ENCODE data around the gene CLEC18C. TPM values are rescaled to one million over a fixed set of nuclear protein-coding genes. Genes with fewer than 3 reads are reported as not detected.
"Not testable (repeated sequence)": the region's sequence is repeated elsewhere in the genome, so short reads cannot be mapped to it uniquely, and the experiment has no call there.

CLEC18C gene
- 0.16 TPM for total RNA-seq

DNA sequence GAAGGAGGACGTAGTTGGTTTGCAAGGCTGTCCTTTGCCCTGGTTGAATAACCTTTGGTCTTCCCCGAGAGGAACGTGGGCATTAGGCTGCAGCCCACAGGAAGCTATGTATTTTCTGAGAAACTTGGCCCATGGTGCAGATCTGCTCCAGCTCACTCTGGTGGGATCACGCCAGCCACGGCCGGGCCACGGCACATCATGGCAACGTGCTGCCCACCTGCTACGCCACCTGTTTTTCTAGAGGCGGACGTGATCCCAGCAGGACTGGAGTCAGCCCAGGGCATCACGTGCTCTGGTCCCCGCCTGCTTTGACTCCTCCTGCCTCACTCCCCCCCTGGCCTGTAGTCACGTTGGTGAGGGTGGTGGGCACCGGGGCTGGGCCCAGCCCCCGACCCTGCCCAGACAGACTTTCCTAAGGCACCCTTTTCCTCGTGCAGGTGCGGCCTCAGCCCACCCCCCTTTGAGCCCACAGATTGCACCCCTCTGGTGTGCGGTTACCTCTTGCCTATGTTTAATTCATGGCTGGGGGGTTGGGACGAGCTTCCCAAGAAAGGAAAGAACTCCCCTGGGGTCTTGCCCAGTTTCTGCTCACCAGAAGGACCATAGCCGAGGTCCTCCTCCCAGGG, at the start of gene CLEC18C:
CLEC18C (plus strand) TSS at position 576 of the 626 bp plus-strand sequence. CDS start 492 bp downstream, outside the sequence.
- DNase-seq: not testable (repeated sequence)

DNA sequence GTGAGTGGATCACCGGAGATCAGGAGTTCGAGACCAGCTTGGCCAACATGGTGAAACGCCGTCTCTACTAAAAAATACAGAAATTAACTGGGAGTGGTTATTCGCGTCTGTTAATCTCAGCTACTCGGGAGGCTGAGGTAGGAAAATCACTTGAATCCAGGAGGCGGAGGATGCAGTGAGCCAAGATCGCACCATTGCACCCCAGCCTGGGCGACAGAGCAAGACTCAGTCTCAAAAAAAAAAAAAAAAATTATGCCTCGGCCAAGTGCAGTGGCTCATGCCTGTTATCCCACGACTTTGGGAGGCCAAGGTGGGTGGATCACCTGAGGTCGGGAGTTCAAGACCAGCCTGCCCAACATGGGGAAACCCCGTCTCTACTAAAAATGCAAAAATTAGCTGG, 49.8 kb upstream of the CLEC18C start:
- not testable (repeated sequence) for DNase-seq

DNA sequence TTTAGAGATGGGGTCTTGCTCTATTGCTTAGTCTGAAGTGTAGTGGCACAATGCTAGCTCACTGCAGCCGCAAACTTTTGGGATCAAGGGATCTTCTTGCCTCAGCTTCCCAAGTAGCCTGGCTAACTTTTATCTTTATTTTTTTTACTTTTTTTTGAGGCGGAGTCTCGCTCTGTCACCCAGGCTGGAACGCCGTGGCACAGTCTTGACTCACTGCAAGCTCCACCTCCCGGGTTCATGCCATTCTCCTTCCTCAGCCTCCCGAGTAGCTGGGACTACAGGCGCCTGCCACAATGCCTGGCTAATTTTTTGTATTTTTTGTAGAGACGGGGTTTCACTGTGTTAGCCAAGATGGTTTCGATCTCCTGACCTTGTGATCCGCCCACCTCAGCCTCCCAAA, 47.4 kb upstream of the CLEC18C start:
- DNase-seq: not testable (repeated sequence)

DNA sequence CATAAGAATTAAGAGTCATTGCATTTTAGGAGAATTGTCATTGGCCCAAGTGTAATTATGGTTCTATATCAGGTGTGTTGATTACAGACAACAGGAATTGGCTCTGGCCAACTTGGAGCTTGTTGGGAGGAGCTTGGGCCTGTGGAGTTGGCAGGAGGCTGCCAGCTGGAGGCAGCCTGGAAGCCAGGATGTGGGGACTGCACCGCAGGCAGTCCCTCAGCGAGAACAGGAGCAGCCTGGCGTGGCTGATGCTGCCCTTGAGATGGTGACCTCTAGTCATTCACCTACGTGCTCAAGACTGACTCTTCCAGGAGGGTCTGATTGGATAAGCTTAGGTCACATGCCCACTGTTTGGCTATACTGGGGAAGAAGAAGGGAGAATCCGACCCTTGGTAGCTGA, 45.9 kb upstream of the CLEC18C start:
- not testable (repeated sequence) for DNase-seq

DNA sequence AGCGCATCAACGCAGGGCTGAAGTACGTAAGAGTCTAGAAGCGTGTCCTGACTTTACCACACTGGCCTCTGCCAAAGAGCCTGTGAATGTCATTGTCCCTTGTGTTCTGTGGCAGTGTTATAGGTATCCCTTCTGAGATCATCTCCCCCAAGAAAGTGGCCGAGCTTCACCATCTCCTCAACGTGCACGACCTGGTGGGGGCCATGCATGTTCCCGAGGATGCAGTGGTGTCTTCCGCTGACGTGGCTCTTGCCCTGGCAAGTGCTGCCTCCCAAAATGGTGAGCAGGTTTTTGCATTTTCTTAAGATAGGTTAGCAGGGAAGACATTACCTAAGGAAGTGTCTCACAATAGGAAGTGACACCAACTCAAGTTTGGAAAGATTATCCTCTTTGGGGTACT, 44.7 kb upstream of the CLEC18C start:
- DNase-seq: not testable (repeated sequence)

DNA sequence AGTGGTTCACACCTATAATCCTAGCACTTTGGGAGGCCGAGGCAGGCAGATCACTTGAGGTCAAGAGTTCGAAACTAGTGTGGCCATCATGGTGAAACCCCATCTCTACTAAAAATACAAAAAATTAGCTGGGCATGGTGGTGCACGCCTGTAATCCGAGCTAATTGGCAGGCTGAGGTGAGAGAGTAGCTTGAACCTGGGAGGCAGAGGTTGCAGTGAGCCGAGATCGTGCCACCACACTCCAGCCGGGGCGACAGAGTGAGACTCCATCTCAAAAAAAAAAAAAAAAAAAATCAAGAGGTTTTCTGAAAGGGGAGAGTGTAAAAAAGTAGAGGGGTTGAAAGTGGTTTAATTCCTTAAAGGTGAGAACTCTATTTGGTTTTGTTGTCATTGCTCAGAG, 37.8 kb upstream of the CLEC18C start:
- not testable (repeated sequence) for DNase-seq

DNA sequence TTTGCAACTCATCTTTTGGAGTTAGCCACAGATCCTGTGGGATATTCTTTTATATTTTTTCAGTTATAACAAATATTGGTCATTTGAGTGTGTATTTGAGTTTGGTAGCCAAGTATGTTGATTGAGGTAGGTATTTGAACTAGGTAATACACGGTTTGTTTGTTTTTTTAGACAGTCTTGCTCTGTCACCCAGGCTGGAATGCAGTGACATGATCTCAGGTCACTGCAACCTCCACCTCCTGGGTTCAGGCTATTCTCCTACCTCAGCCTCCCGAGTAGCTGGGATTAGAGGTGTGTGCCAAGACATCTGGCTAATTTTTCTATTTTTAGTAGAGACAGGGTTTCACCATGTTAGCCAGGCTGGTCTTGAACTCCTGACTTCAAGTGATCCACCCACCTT, 37.0 kb upstream of the CLEC18C start:
- DNase-seq: not testable (repeated sequence)

DNA sequence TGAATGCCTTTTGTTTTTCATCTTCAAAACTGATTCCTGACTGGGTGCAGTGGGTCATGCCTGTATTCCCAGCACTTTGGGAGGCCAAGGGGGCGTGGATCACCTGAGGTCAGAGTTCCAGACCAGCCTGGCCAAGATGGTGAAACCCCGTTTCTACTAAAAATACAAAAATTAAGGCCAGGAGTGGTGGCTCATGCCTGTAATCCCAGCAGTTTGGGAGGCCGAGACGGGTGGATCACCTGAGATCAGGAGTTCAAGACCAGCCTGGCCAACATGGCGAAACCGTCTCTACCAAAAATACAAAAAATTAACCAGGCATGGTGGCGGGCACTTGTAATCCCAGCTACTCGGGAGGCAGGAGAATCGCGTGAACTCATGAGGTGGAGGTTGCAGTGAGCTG, 30.8 kb upstream of the CLEC18C start:
- not testable (repeated sequence) for DNase-seq

DNA sequence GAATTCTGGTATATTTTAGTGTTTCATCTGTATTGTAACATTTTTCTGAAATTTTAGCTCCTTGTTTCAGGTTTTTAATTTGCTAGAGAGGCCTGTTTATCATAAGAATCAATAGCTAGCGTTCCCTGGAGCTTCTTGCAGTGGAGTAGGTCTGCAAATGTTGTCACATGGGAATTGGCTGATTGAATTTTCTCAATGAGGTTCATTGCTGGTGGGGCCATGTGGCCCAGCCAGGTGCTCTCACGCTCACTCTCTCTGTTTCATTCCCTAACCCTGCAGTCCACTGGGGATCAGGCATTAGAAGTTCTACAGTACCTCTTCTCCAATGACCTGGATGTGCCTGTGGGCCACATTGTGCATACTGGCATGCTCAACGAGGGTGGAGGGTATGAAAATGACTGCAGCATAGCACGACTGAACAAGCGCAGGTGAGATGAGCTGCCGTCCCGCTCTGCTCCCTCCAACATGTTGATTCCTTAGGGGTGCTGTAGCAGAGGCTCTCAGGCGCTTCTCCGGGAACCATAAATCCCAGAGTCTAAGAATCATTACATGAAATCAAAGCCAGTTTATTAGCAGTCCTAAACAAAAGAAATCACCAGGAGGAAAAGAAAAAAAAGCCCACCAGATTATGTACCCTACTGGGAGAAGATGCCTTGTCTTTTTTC, 30.2 kb upstream of the CLEC18C start:
- DNase-seq: not testable (repeated sequence)

DNA sequence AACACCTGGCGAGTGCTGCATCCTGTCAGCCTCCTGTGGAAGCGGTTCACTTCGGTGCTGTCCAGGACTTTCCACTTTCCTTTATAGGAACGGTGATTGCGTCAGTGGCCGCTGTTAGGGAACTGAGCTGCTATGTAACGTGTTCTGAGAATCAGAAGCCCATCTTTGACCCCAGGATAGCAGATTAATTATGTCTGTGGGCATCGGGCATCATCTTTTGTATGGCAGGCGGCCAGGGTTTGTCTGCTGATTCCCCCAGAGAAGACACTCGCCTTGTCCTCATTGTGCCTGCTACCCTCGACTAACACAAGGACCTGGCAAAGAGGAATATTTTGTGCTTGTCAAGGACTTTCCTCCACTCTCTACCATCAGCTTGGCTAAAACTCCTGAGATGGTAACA, 25.7 kb upstream of the CLEC18C start:
- not testable (repeated sequence) for DNase-seq

DNA sequence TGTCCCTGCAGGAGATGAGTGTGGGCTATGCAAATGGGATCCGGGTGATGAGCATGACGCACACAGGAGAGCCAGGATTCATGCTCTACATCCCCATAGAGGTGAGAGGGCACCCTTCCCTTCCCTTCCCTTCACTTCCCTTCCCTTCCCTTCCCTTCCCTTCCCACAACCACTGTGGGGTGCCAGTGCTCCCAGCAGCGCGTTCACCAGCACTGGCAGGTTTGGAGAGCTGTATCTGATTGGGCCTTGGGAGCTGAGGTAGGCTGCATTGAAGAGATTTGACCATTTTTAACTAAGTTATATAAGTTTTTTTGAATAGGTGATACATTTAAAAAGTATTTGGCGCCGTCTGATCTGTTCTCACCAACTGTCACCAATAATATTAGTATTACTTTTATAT, 25.1 kb upstream of the CLEC18C start:
- not testable (repeated sequence) for DNase-seq

DNA sequence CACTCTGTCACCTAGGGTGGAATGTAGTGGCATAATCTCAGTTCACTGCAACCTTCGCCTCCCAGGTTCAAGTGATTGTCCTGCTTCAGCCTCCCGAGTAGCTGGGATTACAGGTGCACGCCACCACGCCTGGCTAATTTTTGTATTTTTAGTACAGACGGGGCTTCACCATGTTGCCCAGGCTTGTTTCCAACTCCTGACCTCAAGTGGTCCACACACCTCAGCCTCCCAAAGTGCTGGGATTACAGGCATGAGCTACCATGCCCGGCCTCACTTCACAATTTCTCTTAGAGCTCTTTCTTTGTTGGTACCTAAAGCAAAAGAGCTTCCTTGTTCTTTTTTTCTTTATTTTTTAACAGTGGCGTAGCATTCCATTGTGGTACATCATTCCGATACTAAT, 24.3 kb upstream of the CLEC18C start:
- not testable (repeated sequence) for DNase-seq

DNA sequence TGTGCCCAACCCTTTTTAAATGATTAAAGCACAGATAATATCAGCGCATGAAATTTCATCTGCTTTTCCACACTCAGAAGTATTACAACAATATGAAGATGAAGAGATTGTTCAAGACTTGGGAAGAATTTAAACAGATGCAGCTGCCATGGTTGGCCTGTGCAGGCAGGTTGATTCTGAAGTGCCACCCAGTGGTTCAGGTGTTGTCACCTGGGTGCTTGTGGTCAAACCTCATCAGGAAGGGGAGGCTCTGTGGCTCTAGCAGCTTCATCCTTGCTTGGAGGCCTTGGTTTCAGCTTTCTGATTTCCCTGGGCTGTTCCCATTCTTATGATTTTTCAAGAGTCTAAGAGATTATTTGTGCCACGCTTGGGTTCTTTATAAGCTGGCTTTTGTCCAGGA, 22.2 kb upstream of the CLEC18C start:
- DNase-seq: no peak

DNA sequence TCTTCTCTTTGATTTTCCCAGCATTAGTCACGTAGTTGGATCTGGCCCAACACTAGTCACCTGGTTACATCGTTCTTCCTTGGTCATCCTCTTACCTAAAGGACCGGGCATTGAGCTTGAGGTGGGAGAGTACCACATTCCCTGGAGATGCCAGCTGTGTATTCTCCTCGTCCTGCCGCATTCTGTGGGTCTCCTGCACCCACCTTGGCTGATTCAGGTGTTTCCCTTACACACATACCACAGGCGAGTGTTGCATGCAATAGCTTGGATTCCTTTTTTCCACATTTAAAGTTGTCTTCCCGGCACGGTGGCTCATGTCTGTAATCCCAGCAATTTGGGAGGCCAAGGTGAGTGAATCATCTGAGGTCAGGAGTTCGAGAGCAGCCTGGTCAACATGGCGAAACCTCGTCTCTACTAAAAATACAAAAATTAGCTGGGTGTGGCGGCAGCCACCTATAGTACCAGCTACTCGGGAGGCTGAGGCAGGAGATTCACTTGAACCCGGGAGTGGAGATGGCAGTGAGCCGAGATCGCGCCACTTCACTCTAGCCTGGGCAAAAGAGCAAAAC, 21.6 kb upstream of the CLEC18C start:
- DNase-seq: no peak

DNA sequence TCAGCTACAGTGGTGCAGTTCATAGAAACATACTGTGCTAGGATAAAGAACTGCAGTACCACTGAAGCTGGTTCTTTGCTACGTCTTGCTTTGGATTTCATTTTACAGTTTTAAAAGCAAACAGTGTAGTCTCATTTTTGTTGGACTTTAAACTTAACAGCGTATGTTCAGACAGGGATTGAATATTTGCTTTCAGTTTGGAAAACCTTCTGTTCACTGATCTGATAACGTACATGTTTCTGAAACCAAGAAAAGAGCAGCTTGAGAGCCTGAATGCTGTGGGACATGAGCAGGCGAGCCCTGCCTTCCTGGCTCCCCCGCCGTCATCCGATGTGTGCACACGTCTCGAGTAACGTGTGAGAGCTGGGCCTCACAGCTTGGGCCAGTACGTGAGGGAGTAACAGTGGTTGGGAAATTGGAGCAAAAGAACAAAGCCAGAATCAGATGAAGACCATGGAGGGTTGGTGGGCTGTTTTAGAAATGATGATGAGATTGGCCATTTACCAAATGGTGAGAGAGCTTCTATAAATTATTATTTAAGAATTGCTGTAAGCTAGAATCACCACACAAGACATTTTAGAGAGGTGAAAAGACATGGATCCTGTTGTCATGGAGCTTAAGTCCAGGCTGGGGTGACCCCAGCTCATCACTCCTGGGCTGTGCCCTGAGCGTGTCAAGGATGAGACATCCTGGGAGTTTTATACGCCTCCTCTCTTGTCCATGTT, 20.8 kb upstream of the CLEC18C start:
- DNase-seq: no peak

DNA sequence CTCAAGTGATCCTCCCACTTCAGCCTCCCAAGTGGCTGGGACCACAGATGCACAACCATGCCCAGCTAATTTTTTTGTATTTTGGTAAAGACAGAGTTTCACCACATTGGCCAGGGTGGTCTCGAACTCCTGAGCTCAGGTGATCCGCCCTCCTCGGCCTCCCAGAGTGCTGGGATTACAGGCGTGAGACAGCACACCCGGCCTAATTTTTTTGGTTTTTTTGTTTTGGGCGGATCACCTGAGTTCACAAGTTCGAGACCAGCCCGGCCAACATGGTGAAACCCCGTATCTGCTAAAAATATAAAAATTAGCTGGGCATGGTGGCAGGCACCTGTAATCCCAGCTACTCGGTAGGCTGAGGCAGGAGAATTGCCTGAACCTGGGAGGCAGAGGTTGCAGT, 18.9 kb upstream of the CLEC18C start:
- not testable (repeated sequence) for DNase-seq

DNA sequence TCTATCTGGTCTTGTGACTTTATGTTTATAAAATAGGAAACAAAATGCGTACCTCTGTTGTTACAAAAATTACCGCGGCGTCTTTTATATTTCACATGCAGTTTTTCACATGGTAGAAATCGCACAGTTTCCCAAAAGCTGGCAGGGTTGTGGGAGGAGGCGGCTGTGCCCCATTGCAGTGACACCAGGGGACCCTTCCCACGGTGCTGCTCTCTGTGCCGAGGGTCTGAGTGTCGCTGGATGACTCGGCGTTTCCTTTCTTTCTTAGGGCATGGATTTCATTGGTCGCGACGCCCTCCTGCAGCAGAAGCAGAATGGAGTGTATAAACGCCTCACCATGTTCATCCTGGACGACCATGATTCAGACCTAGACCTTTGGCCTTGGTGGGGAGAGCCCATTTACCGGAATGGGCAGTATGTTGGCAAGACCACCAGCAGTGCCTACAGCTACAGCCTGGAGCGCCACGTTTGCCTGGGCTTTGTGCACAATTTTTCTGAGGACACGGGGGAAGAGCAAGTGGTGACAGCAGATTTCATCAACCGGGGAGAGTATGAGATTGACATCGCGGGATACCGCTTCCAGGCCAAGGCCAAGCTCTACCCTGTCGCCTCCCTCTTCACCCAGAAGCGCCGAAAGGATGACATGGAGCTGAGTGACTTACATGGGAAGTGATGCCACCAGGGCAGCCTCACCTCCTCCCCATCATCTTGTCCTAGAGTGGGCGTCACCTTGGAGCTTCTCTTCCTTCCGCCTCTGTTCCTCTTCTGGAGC, 17.2 kb upstream of the CLEC18C start:
- DNase-seq: no peak

DNA sequence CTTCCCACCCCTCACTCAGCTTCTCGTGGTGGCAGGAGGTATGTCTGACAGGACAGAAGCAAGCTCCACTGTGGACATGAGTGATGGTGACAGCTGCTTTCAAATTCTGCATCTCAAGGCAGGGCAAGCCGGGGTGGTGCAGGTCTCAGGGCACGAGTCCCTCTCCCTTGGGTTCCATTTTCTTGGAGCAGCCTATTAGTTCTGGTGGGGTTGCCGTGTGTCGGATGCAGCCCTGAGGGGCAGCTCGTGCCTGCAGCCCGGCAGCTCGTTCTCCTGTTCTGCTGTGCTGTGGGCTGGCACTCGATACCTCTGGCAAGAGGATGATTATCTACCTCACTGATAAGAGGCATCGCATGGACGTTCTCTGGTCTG, 16.5 kb upstream of the CLEC18C start:
- no peak for DNase-seq

DNA sequence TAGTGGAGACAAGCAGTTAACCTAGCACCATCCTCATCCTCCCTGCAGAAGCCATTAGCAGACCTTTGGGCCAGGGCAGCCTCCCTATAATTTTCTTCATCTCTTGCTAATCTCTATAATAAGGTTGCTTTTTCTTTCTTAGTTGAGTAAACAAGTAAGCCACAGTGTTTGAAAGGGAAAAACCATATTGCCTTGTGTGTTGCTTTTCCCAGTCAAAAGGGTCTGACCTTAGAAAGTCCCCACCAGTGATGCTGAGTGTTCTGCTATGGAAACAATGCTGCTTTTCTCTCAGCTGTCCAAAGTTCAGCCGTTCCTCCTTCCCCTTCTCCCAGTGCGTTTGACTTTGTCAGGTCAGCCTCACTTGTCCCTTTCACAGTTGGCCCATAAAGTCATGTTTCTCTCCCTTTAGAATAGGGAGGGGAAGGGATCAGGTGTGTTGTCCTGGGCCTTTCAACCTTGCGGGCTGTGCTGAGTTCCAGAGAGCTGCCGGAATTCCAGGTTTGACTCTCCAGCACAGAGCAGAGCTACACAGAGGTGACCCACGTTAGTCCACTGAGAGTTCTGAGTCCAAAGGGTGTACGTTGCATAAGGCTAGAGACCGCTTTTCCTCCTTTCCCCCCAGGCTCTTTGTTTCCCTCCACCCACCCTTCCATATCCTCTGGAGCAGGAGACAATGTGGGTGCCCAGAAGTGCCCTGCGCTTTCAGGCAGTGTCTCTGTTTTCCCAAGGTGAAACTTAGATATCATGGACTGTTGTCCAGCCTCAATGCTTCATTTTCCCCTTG, 15.9 kb upstream of the CLEC18C start:
- no peak for DNase-seq

DNA sequence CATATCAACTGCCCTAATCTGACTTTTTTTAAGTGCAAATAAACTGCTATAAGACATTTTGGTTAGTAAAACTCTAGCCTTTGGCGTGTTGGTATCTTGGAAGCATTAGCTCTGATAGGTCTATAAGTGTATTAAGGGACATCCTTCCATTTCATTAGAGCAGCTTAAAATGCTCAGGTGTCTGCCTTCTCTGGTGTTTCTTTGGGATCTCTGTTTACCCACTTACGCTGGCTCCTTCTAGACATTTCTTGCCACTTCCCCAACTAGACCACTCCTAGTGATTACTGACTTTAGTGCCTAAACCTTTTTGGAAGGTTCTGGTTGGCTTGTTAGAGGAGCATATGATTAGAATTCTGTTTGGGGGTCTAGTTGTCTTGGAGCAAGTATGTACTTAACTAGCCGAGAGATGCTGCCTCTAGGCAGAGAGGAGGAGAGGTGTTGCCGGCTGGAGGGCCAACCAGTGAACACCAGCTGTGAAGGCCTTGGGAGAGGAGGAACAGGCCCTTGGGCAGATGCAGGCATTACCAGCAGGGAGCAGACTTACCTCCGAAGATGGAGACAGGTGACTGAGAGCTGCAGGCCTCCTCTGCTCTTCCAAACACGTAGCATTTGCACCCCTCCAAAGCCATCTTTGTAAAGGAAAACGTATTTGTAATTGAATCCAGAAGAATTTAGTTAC, 15.2 kb upstream of the CLEC18C start:
- no peak for DNase-seq

Measured in occipital lobe (tissue), 2 donors.